ENCODE data around the gene PAPPA2. TPM values are rescaled to one million over a fixed set of nuclear protein-coding genes. Genes with fewer than 3 reads are reported as not detected.
A peak's percentile ranks its signal among the peaks of the same experiment; 100 is the strongest.

The PAPPA2 gene
- total RNA-seq, 1 experiment from 2014 or later: 0.03 TPM

GRCh38 chr1:176515310-176515709 lies 52.3 kb downstream of the PAPPA2 start:
- no peak overlapping the region for H3K27ac ChIP-seq (ENCODE audit: low read length)
- POLR2A ChIA-PET: no interaction called here
- no peaks in the 10 kb centered on the region for H3K36me3 ChIP-seq (ENCODE audit: control insufficient read depth, insufficient read depth, low read length)
- intact Hi-C loops (cut with micrococcal nuclease; ENCODE audit: unreplicated experiment) (no loop called here), in situ Hi-C loops (cut with HindIII; ENCODE audit: low pct_unique_long_range_greater_than_20kb, low sequenced_read_pairs) (no loop called here)
- BruUV-seq (replicated peaks): no TSS peak
- H3K4me3 ChIP-seq (ENCODE audit: low read depth in 2 of 2, low read length in 2 of 2): no peak overlapping the region
- no peak for TF ChIP-seq CTCF (IDR thresholded peaks at IDR 0.05)
- TF ChIP-seq SIN3A (IDR thresholded peaks at IDR 0.05; ENCODE audit: borderline replicate concordance, insufficient read depth, low read depth, low read length): no peak
- no peak for TF ChIP-seq REST (IDR thresholded peaks at IDR 0.05; ENCODE audit: insufficient read depth in 1 of 2, low read depth in 2 of 2, low read length in 1 of 2)
- no peak for TF ChIP-seq POLR2AphosphoS5 (IDR thresholded peaks at IDR 0.05; ENCODE audit: low read depth, low read length)
- no peak for TF ChIP-seq TCF7L2 (IDR thresholded peaks at IDR 0.05; ENCODE audit: low read depth, low read length)
- no peaks in the 10 kb centered on the region for H3K9me3 ChIP-seq (ENCODE audit: control insufficient read depth, insufficient read depth, low read depth, low read length)
- CTCF ChIA-PET: no interaction called here
- DNase-seq (ENCODE audit: low read depth, low spot score): peak; percentile 48
- H3K4me1 ChIP-seq (ENCODE audit: control insufficient read depth, insufficient read depth, low read length): no peaks in the 10 kb centered on the region
- no peaks in the 10 kb centered on the region for H3K27me3 ChIP-seq (ENCODE audit: control insufficient read depth, insufficient read depth, low read length)
- no peak for ATAC-seq

- TF ChIP-seq TCF7L2 (IDR thresholded peaks at IDR 0.05; ENCODE audit: low read depth, low read length): no peak
- no peak for TF ChIP-seq POLR2AphosphoS5 (IDR thresholded peaks at IDR 0.05; ENCODE audit: low read depth, low read length)
- no peak for TF ChIP-seq SIN3A (IDR thresholded peaks at IDR 0.05; ENCODE audit: borderline replicate concordance, insufficient read depth, low read depth, low read length)
- TF ChIP-seq REST (IDR thresholded peaks at IDR 0.05; ENCODE audit: insufficient read depth in 1 of 2, low read depth in 2 of 2, low read length in 1 of 2): no peak
- TF ChIP-seq CTCF (IDR thresholded peaks at IDR 0.05): no peak
- no peak overlapping the region for H3K4me3 ChIP-seq (ENCODE audit: low read depth in 2 of 2, low read length in 2 of 2)
- no peaks in the 10 kb centered on the region for H3K4me1 ChIP-seq (ENCODE audit: control insufficient read depth, insufficient read depth, low read length)
- DNase-seq (ENCODE audit: low read depth, low spot score) (peak; percentile 63), ATAC-seq (no peak)
- H3K36me3 ChIP-seq (ENCODE audit: control insufficient read depth, insufficient read depth, low read length): no peaks in the 10 kb centered on the region
- ChIA-PET CTCF (no interaction called here), POLR2A (no interaction called here)
- no peaks in the 10 kb centered on the region for H3K27me3 ChIP-seq (ENCODE audit: control insufficient read depth, insufficient read depth, low read length)
- in situ Hi-C loops (cut with HindIII; ENCODE audit: low pct_unique_long_range_greater_than_20kb, low sequenced_read_pairs): no loop called here
- BruUV-seq (replicated peaks): no TSS peak
- H3K9me3 ChIP-seq (ENCODE audit: control insufficient read depth, insufficient read depth, low read depth, low read length): no peaks in the 10 kb centered on the region
- H3K27ac ChIP-seq (ENCODE audit: low read length): no peak overlapping the region
- intact Hi-C loops (cut with micrococcal nuclease; ENCODE audit: unreplicated experiment): no loop called here
These were observed 54.5 kb downstream of the PAPPA2 start for GRCh38 chr1:176517484-176517883.
